ENCODE measurements around the gene ADAM20. TPM values are rescaled to one million over a fixed set of nuclear protein-coding genes. Genes with fewer than 3 reads are reported as not detected.

ADAM20 gene
- total RNA-seq, 2 experiments from 2014 or later: 0.29 to 0.45 TPM

DNA sequence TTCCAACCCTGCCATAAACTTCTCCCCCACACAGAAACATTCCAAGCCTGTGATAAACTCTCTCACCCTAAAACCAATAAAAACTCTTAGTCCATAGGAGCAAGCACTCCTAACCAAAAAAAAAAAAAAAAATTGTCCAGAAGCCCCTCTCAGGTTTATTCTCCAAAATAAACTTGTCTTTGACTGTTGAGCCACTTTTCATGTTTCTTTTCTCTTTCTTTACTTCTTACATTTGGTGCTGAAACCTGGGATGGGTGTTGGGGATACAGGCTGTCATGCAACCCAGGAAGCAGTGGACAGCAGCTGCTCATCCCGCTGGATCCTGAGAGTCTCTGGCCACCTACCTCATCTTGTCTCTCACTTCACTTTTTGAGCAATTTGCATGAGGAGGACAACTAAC lies 2.0 kb upstream of the ADAM20 start:
- intact Hi-C loops (cut with micrococcal nuclease): no loop called here
- peaks cover 18% of the 10 kb centered on the region for H3K36me3 Mint-ChIP-seq (ENCODE audit: low read depth)
- TF ChIP-seq, protein P1, sequence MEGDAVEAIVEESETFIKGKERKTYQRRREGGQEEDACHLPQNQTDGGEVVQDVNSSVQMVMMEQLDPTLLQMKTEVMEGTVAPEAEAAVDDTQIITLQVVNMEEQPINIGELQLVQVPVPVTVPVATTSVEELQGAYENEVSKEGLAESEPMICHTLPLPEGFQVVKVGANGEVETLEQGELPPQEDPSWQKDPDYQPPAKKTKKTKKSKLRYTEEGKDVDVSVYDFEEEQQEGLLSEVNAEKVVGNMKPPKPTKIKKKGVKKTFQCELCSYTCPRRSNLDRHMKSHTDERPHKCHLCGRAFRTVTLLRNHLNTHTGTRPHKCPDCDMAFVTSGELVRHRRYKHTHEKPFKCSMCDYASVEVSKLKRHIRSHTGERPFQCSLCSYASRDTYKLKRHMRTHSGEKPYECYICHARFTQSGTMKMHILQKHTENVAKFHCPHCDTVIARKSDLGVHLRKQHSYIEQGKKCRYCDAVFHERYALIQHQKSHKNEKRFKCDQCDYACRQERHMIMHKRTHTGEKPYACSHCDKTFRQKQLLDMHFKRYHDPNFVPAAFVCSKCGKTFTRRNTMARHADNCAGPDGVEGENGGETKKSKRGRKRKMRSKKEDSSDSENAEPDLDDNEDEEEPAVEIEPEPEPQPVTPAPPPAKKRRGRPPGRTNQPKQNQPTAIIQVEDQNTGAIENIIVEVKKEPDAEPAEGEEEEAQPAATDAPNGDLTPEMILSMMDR (IDR thresholded peaks at IDR 0.05): no peak
- POLR2A ChIA-PET: no interaction called here
- peaks cover 5% of the 10 kb centered on the region for H3K4me1 Mint-ChIP-seq (ENCODE audit: low read depth)
- DNase-seq: no peak
- H3K27me3 Mint-ChIP-seq: no peaks in the 10 kb centered on the region
- no peak for ATAC-seq
- peaks cover 4% of the 10 kb centered on the region for H3K9me3 Mint-ChIP-seq
- H3K4me3 Mint-ChIP-seq: no peak overlapping the region
- no peak overlapping the region for H3K27ac Mint-ChIP-seq
- CTCF ChIA-PET: no interaction called here

DNA sequence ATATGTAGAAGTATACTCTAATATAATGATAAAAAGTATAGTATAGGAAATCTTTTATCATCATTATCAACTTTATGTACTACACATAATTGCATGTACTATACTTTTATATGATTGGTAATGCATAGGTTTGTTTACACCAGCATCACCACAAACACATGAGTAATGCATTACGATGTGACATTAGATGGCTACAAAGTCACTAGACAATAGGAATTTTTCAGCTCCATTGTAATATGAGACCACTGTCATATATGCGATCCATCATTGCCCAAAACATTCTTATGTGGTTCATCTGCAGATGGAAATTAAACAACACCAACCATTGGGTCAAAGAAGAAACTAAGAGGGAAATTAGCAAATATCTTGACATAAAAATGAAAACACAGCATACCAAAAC lies 4.4 kb downstream of the ADAM20 start:
- no peaks in the 10 kb centered on the region for H3K4me1 Mint-ChIP-seq (ENCODE audit: low read depth)
- DNase-seq: no peak
- H3K4me3 Mint-ChIP-seq: no peak overlapping the region
- CTCF ChIA-PET: interaction anchor here (0.7 to 1.6 kb wide), 2 partner anchors 17 to 41 kb away, joined by 3 to 4 read pairs; no protein-coding TSS in a partner anchor
- POLR2A ChIA-PET: no interaction called here
- H3K36me3 Mint-ChIP-seq (ENCODE audit: low read depth): peaks cover 13% of the 10 kb centered on the region
- no peak overlapping the region for H3K27ac Mint-ChIP-seq
- peaks cover 4% of the 10 kb centered on the region for H3K9me3 Mint-ChIP-seq
- TF ChIP-seq, protein P1 (IDR thresholded peaks at IDR 0.05): no peak
- no peaks in the 10 kb centered on the region for H3K27me3 Mint-ChIP-seq
- no peak for ATAC-seq
- intact Hi-C loops (cut with micrococcal nuclease): no loop called here

DNA sequence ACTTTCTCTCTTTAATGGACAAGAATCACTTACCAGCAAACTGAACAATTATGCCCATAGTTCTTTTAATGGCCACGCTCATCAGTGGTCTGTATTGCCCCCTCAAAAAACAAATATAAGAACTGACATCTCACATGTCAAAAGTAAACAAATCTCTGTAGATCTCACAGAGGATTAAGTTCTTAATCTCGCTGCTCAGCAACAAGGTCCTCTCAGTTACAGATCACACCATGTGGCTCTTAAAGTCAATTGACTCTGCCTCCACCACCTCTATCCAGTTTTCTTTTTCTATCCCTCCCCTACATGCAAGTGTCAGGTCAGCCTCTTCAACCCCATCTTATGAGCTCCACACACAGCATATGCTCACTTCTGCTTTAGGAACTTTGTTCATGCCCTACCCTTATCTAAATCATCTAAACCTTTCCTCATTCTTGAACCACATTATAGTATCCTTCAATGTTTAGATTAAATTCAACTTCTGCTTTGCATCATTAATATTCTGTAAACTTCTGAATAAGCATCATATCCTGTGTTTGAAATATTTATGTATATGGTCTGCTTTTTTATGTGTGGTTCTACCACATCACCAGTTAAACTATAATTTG lies 7.2 kb downstream of the ADAM20 start:
- intact Hi-C loops (cut with micrococcal nuclease): no loop called here
- DNase-seq (no peak), ATAC-seq (no peak)
- Mint-ChIP-seq H3K4me1 (ENCODE audit: low read depth) (no peaks in the 10 kb centered on the region), H3K27ac (no peak overlapping the region), H3K36me3 (ENCODE audit: low read depth) (peaks cover 21% of the 10 kb centered on the region), H3K27me3 (no peaks in the 10 kb centered on the region), H3K4me3 (no peak overlapping the region), H3K9me3 (peaks cover 4% of the 10 kb centered on the region)
- CTCF ChIA-PET: no interaction called here
- TF ChIP-seq, protein P1 (IDR thresholded peaks at IDR 0.05): no peak
- POLR2A ChIA-PET: no interaction called here

DNA sequence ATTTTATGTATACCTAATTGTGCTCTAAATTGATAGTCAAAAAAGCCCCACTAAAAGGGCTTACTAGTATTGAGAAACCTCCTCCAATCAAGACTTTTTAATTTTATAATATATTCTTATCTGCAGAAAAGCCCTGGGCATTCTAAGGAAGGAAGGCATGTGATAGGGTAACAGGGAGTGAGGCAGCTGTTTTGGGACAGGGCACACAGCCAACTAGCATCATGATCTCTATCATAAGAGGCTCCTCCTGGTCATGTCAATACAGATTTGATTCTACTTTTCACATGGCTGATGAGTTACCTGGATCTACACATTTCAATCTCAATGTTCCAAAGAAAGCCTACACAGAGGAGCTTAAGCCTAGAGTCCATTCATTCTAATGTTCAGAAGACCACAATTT lies 9.1 kb downstream of the ADAM20 start:
- H3K27me3 Mint-ChIP-seq: no peaks in the 10 kb centered on the region
- intact Hi-C loops (cut with micrococcal nuclease): no loop called here
- ChIA-PET CTCF (no interaction called here), POLR2A (no interaction called here)
- no peak overlapping the region for H3K27ac Mint-ChIP-seq
- H3K9me3 Mint-ChIP-seq: peaks cover 10% of the 10 kb centered on the region
- ATAC-seq (no peak), DNase-seq (no peak)
- H3K36me3 Mint-ChIP-seq (ENCODE audit: low read depth): peaks cover 29% of the 10 kb centered on the region
- TF ChIP-seq, protein P1 (IDR thresholded peaks at IDR 0.05): no peak
- H3K4me1 Mint-ChIP-seq (ENCODE audit: low read depth): no peaks in the 10 kb centered on the region
- no peak overlapping the region for H3K4me3 Mint-ChIP-seq

DNA sequence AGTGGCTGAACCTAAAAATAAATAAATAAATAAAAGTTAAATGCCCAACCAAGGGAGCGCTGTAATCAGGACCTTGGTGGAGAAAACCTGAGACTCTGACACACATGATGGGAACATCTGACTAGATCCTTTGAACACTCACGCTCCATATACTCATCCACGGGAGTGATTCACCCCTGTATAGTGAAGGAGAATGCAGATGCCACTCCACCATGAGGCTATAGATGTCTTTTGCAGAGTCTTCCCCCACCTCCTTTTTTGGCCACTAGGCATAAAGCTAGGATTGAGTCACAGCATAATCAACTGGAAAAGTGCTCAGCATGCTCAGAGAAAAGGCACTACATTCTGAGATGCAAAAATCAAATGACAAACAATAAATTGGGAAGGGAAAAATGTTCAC lies 19.0 kb downstream of the ADAM20 start:
- H3K36me3 Mint-ChIP-seq (ENCODE audit: low read depth): peaks cover 11% of the 10 kb centered on the region

More for the DNA sequence above, 19.0 kb downstream of the ADAM20 start:
- H3K9me3 Mint-ChIP-seq: peaks cover 11% of the 10 kb centered on the region
- ChIA-PET CTCF (no interaction called here), POLR2A (interaction anchor here (0.6 kb wide), 1 partner anchor 60 kb away, joined by 3 read pairs; no protein-coding TSS in a partner anchor)
- TF ChIP-seq, protein P1 (IDR thresholded peaks at IDR 0.05): no peak
- peaks cover 16% of the 10 kb centered on the region for H3K4me1 Mint-ChIP-seq (ENCODE audit: low read depth)
- ATAC-seq: no peak
- no peak overlapping the region for H3K4me3 Mint-ChIP-seq
- intact Hi-C loops (cut with micrococcal nuclease): no loop called here
- no peak for DNase-seq
- no peak overlapping the region for H3K27ac Mint-ChIP-seq
- no peaks in the 10 kb centered on the region for H3K27me3 Mint-ChIP-seq

Measured in activated CD8-positive, alpha-beta T cell treated with anti-CD3 and anti-CD28 coated beads for 36 hours (primary cell).